HG03439 (cell line): Measurements from ENCODE around the gene FAM180A.

Experiments used
- ATAC-seq: cut with Tn5 transposase; IDR thresholded peaks from one replicate; pipeline ENCODE4 v1.9.1; 2021; ENCODE audit warnings: mild to moderate bottlenecking, moderate library complexity; ENCODE audit not compliant: unreplicated experiment

FAM180A gene

GRCh38 chr7:135685306-135686084 is 63.1 kb downstream of the FAM180A start:
- ATAC-seq, result no peak

- no peak for ATAC-seq
These were observed 63.9 kb downstream of the FAM180A start for GRCh38 chr7:135684699-135685098.

- ATAC-seq, result no peak
These were observed 64.5 kb downstream of the FAM180A start for GRCh38 chr7:135684136-135684535.

- no peak for ATAC-seq
These were observed 65.0 kb downstream of the FAM180A start for GRCh38 chr7:135683609-135684008.

GRCh38 chr7:135682191-135682590 is 66.4 kb downstream of the FAM180A start:
- no peak for ATAC-seq

- ATAC-seq, result no peak
These were observed 66.9 kb downstream of the FAM180A start for GRCh38 chr7:135681762-135682161.
